Mammary epithelial cell (primary cell): ENCODE results near the gene PRKN.

Experiments
- EZH2 ChIP-seq: IDR thresholded peaks from 2 replicates; pipeline ENCODE4 v1.6.1; 2012; ENCODE audit warnings: low read length, inconsistent platforms, borderline replicate concordance
- TF ChIP-seq, protein P1 (sequence below), 2 donors: IDR thresholded peaks in 1 of 2; conservative IDR thresholded peaks in 1 of 2; 2 replicates each; pipeline ENCODE4 v1.5.1; 2011 to 2012; ENCODE audit warnings: inconsistent platforms in 2 of 2, low read length in 2 of 2, mild to moderate bottlenecking in 2 of 2, control low read depth in 1 of 2, low read depth in 1 of 2; ENCODE audit not compliant: insufficient read depth in 1 of 2; ENCODE audit errors: extremely low read depth in 1 of 2

DNA sequence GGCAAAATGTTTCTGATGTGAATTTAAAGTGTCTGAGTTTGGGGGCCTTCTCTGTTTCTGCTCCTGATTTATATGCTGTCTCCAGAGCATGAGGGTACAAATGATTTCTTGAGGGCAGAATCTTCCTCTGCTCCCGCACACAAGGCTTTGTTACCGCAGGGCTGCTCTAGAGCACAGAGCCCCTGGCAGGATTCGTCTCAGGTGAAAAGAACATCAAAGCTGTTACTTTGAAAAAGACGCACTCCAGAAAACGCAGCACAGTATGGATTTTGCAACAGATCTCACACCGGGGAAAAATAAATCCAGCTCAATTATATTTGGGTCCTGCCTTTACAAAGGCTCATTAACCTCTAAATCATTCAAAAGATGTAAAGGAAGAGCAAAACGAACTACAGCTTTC, 577.3 kb downstream of the PRKN start:
- TF ChIP-seq, protein P1, sequence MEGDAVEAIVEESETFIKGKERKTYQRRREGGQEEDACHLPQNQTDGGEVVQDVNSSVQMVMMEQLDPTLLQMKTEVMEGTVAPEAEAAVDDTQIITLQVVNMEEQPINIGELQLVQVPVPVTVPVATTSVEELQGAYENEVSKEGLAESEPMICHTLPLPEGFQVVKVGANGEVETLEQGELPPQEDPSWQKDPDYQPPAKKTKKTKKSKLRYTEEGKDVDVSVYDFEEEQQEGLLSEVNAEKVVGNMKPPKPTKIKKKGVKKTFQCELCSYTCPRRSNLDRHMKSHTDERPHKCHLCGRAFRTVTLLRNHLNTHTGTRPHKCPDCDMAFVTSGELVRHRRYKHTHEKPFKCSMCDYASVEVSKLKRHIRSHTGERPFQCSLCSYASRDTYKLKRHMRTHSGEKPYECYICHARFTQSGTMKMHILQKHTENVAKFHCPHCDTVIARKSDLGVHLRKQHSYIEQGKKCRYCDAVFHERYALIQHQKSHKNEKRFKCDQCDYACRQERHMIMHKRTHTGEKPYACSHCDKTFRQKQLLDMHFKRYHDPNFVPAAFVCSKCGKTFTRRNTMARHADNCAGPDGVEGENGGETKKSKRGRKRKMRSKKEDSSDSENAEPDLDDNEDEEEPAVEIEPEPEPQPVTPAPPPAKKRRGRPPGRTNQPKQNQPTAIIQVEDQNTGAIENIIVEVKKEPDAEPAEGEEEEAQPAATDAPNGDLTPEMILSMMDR (conservative IDR thresholded peaks at IDR 0.05 in 1 of 2, IDR thresholded peaks at IDR 0.05 in 1 of 2; ENCODE audit: extremely low read depth in 1 of 2, insufficient read depth in 1 of 2, low read depth in 1 of 2, low read length in 2 of 2), result no peak
- TF ChIP-seq EZH2, result no peak
